Prostate gland (tissue), 2 donors: Measurements from ENCODE around the gene PLXNC1.

Experiments
- POLR2A ChIP-seq: fragments of 450-650 bp; IDR thresholded peaks from one replicate; pipeline ENCODE4 v1.6.1; 2016; ENCODE audit warnings: antibody characterized with exemption, mild to moderate bottlenecking
- POLR2AphosphoS5 ChIP-seq: sonication (generic); formaldehyde crosslinking; IDR thresholded peaks from one replicate; pipeline ENCODE4 v1.6.1; 2017; ENCODE audit warnings: antibody characterized with exemption
- TF ChIP-seq, protein P1 (sequence below), 4 experiments: fragments of 200-600 bp in 2 of 4; fragments of 450-650 bp in 2 of 4; sonication (generic) in 2 of 4; IDR thresholded peaks; 1 replicate in 3 of 4; 2 replicates in 1 of 4; pipeline ENCODE4 v1.5.1; 2016 to 2019; ENCODE audit warnings: antibody characterized with exemption in 4 of 4, mild to moderate bottlenecking in 2 of 4, moderate library complexity in 2 of 4

DNA sequence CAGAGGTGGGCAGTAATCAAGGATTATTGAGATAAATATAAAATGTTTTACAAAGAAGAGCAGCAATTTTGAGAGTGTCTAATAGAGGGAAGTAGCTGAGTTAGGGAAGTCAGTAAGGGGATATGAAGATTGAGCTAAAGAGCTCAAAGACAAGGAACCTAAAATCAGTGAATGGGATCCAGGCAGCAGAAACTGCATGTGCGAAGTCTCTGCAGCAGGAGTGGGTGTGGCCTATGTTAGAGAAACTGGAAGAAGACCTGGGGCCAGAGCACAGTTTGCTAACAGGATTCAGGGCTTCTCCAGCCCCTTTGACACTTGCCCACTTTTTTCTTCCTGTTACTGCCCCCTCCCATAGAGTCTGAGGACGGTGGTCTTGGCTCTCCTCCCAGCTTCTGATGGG, 36.3 kb upstream of the PLXNC1 start:
- TF ChIP-seq, protein P1, sequence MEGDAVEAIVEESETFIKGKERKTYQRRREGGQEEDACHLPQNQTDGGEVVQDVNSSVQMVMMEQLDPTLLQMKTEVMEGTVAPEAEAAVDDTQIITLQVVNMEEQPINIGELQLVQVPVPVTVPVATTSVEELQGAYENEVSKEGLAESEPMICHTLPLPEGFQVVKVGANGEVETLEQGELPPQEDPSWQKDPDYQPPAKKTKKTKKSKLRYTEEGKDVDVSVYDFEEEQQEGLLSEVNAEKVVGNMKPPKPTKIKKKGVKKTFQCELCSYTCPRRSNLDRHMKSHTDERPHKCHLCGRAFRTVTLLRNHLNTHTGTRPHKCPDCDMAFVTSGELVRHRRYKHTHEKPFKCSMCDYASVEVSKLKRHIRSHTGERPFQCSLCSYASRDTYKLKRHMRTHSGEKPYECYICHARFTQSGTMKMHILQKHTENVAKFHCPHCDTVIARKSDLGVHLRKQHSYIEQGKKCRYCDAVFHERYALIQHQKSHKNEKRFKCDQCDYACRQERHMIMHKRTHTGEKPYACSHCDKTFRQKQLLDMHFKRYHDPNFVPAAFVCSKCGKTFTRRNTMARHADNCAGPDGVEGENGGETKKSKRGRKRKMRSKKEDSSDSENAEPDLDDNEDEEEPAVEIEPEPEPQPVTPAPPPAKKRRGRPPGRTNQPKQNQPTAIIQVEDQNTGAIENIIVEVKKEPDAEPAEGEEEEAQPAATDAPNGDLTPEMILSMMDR (IDR thresholded peaks at IDR 0.05), result no peak
- TF ChIP-seq POLR2A (no peak), POLR2AphosphoS5 (no peak)
